Fibroblast of skin of scalp (primary cell): ENCODE measurements around the gene TM2D1.
A peak's percentile ranks its signal among the peaks of the same experiment; 100 is the strongest.

Source experiments
- DNase-seq: peaks from one replicate; pipeline ENCODE4 v3.0.0-alpha.2; 2013

The TM2D1 gene

GRCh38 chr1:61642475-61643232 lies 82.3 kb downstream of the TM2D1 start:
- no peak for DNase-seq

GRCh38 chr1:61641578-61642336 lies 83.2 kb downstream of the TM2D1 start:
- DNase-seq, result peak; percentile 58

DNA sequence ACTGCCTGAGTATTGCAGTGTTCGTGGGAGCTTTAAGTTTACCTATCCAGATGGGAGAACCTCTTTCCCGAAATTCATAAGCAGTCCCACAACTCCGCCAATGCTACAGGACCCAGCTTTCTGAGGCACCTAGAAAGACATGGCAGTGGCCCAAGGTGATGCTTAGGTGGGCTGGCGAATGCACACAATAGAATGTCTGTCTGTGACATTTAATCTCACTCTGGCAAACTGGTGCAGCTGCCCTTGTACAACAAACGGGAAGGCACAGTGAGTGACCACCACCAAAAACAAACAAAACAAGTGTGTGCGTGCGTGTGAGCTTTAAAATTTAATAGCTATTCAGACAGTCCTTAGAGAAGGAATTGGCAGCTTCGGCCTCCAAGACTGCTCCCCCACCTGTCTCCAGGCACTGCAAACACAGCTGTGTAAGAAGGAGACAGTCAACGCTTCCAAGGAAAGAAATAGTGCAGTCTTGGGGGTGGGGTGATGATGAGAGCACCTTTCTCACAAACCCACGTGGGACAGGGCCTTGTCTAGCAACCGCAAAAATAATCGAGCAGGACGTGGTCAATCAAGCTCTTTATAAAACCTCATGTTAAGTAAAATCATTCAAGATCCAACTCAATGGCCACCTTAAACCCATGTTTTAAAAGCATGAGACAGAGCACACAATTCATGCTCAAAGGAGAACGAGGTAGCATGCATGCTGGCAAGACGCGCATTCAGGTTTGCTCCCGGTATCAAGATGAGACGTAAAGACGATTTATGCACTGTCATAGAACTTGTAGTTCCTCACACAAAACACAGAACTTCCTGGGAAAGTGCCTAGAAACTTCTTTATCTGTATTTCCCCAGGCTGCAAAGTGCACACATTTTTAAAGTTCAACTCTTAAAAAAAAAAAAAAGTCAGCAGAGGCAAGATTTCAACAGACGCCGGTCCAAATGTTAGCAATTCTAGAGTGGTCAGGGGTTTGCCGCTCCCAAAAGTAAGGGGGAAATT lies 84.1 kb downstream of the TM2D1 start:
- no peak for DNase-seq

- no peak for DNase-seq
Measured at GRCh38 chr1:61639608-61640336, 85.2 kb downstream of the TM2D1 start.

DNA sequence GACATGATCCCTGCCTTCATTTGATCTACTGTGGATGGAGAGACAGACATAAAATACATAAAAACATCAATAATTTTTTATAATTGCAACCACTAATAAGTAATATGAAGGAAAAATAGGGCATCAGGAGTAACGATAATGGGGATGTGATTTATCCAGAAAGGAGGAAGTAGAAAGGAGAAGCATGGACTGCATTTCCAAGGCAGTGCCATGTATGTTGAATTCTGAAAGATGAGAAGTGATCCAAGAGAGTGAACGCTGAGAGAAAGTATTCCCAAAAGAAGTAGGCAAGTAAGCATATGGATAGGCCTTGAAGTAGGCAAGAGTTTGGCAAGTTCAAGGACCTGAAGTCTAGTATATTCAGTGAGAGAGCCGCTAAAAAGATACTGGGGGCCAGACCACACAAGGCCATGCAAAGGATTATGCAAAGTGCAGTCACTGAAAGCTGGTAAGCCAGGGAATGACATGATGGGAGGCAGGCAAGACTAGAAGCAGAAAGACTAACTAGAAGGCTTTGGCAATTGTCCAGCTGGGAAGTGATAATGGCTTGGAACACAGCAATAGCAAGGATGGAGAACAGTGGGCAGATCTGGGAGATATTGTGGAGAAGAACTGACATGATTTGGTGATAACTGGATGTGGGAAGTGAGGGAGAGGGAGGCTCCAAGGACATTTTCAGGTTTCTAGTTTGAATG lies 85.9 kb downstream of the TM2D1 start:
- no peak for DNase-seq

DNA sequence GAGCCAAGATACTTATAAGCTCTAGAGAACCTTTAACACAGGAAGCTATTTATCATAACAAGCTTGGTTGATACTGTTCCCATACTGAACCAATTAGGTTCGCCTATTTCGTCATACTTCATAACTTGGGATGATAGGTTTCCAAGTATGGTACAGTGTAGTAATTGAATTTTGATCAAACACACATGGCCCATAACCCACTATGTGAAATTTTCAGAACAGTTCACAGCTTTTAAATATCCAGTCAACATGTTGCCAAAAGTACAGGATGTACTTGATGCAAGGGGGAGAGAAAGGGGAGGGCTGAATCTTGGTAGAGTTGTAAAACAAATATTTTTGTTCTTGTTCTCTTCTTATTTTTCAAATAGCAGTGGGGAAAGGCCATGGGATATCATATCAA lies 86.6 kb downstream of the TM2D1 start:
- DNase-seq, result peak; percentile 81

DNA sequence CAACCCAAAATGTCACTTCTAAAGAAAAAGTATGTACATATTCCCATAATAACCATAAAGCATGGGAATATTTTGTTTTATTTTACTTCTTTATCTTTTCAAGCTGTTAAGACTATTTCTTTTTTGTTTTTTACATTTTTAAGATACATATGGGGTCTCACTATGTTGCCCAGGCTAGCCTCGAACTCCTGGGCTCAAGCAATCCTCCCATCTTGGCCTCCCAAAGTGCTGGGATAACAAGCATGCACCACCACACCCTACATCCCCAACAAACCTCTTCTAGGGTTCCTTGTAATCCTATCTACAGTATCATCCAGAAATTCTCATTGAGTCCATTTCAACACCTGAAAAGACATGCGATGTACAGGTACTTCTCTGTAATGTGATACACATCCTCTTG lies 87.5 kb downstream of the TM2D1 start:
- DNase-seq, result no peak

GRCh38 chr1:61636814-61637213 lies 88.1 kb downstream of the TM2D1 start:
- DNase-seq, result no peak

- no peak for DNase-seq
Measured at GRCh38 chr1:61636376-61636775, 88.6 kb downstream of the TM2D1 start.

DNA sequence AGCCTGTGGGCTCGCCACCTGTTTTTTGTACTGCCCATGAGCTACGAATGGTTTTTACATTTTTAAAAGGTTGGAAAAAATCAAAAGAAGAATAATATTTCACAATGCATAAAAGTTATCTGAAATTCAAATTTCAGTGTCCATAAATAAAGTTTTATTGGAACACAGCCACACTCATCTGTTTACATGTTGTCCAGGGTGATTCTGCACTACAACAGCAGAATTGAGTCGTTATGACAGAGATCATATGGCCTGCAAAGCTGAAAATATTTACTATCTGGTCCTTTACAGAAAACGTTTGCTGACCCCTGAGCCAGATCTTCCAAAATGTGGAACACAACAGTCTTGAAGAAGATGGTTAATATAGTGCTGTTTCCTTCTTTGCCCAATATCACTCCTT lies 89.4 kb downstream of the TM2D1 start:
- no peak for DNase-seq

- DNase-seq, result no peak
Measured at GRCh38 chr1:61631436-61631835, 93.5 kb downstream of the TM2D1 start.
